ENCODE data around the gene C2orf49. TPM values are rescaled to one million over a fixed set of nuclear protein-coding genes. Genes with fewer than 3 reads are reported as not detected.

C2orf49 gene
- total and polyA plus RNA-seq, 9 donors, result 12.6 to 32.5 (median 20.3) TPM

- Histone ChIP-seq H3K4me1 (ENCODE audit: insufficient read depth) (peaks cover 63% of the 10 kb centered on the region), H3K27ac (peak overlapping the region; percentile 10 to 98), H3K4me3 (no peak overlapping the region), H3K36me3 (no peaks in the 10 kb centered on the region), H3K27me3 (no peaks in the 10 kb centered on the region), H3K9me3 (no peaks in the 10 kb centered on the region)
- DNase-seq, result no peak
- TF ChIP-seq EP300 (IDR thresholded peaks at IDR 0.05), result no peak
- no peak for TF ChIP-seq CTCF (IDR thresholded peaks at IDR 0.05)
- no peak for TF ChIP-seq POLR2A (IDR thresholded peaks at IDR 0.05)
- WGBS, 3 donors, result 68 to 81% (median 77%) methylated on average over 3 of the region's 3 CpGs
- intact Hi-C loops (cut with DNase I), result loop anchor here in 1 of 4 donors (5.0 kb wide), 1 partner anchor 119 kb away; no protein-coding TSS in a partner anchor
Measured at GRCh38 chr2:105377871-105378270, 40.5 kb downstream of the C2orf49 start.

- no peaks in the 10 kb centered on the region for H3K9me3 ChIP-seq
- H3K4me3 ChIP-seq, result no peak overlapping the region
- 63 to 78% (median 65%) methylated on average over 12 of the region's 12 CpGs for WGBS, 3 donors
- peak in 3 of 5 donors; percentile 9 to 42 (median 17) for DNase-seq
- peaks cover 62% of the 10 kb centered on the region for H3K4me1 ChIP-seq (ENCODE audit: insufficient read depth)
- H3K27ac ChIP-seq, result peak overlapping the region; percentile 23 to 98
- H3K27me3 ChIP-seq, result no peaks in the 10 kb centered on the region
- no peaks in the 10 kb centered on the region for H3K36me3 ChIP-seq
- intact Hi-C loops (cut with DNase I), result loop anchor here in 1 of 4 donors (5.0 kb wide), 1 partner anchor 119 kb away; no protein-coding TSS in a partner anchor
- TF ChIP-seq POLR2A (IDR thresholded peaks at IDR 0.05) (no peak), CTCF (IDR thresholded peaks at IDR 0.05) (no peak), EP300 (IDR thresholded peaks at IDR 0.05) (no peak)
Measured at GRCh38 chr2:105378276-105378840, 41.0 kb downstream of the C2orf49 start.

- Histone ChIP-seq H3K36me3 (no peaks in the 10 kb centered on the region), H3K4me3 (no peak overlapping the region), H3K27me3 (no peaks in the 10 kb centered on the region), H3K27ac (peak overlapping the region; percentile 23 to 98), H3K4me1 (ENCODE audit: insufficient read depth) (peaks cover 56% of the 10 kb centered on the region), H3K9me3 (no peaks in the 10 kb centered on the region)
- no peak for TF ChIP-seq CTCF (IDR thresholded peaks at IDR 0.05)
- TF ChIP-seq EP300 (IDR thresholded peaks at IDR 0.05), result no peak
- no peak for TF ChIP-seq POLR2A (IDR thresholded peaks at IDR 0.05)
- intact Hi-C loops (cut with DNase I), result loop anchor here in 1 of 4 donors (5.0 kb wide), 1 partner anchor 118 kb away; no protein-coding TSS in a partner anchor
- DNase-seq, result peak in 3 of 5 donors; percentile 19 to 52 (median 30)
- WGBS, 3 donors, result 67 to 80% (median 71%) methylated on average over 4 of the region's 4 CpGs
Measured at GRCh38 chr2:105378921-105379383, 41.6 kb downstream of the C2orf49 start.

- Histone ChIP-seq H3K9me3 (no peaks in the 10 kb centered on the region), H3K36me3 (no peaks in the 10 kb centered on the region), H3K27me3 (no peaks in the 10 kb centered on the region), H3K4me3 (no peak overlapping the region), H3K27ac (peak overlapping the region; percentile 70 to 98), H3K4me1 (ENCODE audit: insufficient read depth) (peaks cover 52% of the 10 kb centered on the region)
- DNase-seq, result peak in 3 of 5 donors; percentile 13 to 51 (median 16)
- intact Hi-C loops (cut with DNase I), result loop anchor here in 1 of 4 donors (5.0 kb wide), 1 partner anchor 118 kb away; no protein-coding TSS in a partner anchor
- 70 to 76% (median 76%) methylated on average over 7 of the region's 7 CpGs for WGBS, 3 donors
- TF ChIP-seq EP300 (IDR thresholded peaks at IDR 0.05) (no peak), POLR2A (IDR thresholded peaks at IDR 0.05) (no peak), CTCF (IDR thresholded peaks at IDR 0.05) (no peak)
Measured at GRCh38 chr2:105379741-105380186, 42.4 kb downstream of the C2orf49 start.
